ENCODE measurements around the gene C14orf119.

DNA sequence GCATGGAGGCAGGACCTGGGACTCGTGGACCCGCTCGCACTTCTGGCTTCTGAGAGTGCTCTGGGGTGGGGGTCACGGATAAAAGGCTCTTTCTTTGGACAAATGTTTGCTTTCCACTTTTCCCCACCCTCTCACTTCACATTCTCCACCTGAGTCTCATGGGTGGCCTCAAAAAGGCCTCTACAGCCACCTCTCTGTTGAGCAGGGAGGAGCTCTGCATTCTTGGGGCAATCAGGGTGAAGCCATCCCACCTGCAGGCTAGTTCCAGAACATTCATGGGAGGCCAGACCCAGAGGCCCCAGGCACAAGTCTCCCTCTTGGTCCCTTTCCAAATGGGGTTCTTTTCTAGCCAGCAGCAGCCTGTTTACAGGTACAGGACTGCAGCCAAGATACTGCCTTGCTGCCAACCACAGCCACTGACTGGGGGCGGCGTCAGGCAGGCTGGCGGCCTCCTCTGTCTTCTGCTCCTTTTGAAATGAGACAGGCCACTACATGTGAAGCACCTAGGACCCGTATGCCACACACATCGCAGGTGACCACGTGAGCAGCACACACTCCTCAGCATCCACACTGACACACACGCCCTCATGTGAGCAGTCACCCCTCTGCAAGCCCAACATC lies 42.0 kb downstream of the C14orf119 start:
- TF ChIP-seq FOXJ3 (CRISPR knock-in tag; IDR thresholded peaks at IDR 0.05; ENCODE audit: borderline replicate concordance) (no peak), FOXP1 (CRISPR knock-in tag; IDR thresholded peaks at IDR 0.05; ENCODE audit: borderline replicate concordance) (no peak), EMX1 (CRISPR knock-in tag; IDR thresholded peaks at IDR 0.05) (no peak), NR2C2 (CRISPR knock-in tag; IDR thresholded peaks at IDR 0.05) (no peak), TP53 (CRISPR knock-in tag; IDR thresholded peaks at IDR 0.05) (no peak)
- TF ChIP-seq, protein P1, sequence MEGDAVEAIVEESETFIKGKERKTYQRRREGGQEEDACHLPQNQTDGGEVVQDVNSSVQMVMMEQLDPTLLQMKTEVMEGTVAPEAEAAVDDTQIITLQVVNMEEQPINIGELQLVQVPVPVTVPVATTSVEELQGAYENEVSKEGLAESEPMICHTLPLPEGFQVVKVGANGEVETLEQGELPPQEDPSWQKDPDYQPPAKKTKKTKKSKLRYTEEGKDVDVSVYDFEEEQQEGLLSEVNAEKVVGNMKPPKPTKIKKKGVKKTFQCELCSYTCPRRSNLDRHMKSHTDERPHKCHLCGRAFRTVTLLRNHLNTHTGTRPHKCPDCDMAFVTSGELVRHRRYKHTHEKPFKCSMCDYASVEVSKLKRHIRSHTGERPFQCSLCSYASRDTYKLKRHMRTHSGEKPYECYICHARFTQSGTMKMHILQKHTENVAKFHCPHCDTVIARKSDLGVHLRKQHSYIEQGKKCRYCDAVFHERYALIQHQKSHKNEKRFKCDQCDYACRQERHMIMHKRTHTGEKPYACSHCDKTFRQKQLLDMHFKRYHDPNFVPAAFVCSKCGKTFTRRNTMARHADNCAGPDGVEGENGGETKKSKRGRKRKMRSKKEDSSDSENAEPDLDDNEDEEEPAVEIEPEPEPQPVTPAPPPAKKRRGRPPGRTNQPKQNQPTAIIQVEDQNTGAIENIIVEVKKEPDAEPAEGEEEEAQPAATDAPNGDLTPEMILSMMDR (IDR thresholded peaks at IDR 0.05): no peak
- TF ChIP-seq, protein P2, sequence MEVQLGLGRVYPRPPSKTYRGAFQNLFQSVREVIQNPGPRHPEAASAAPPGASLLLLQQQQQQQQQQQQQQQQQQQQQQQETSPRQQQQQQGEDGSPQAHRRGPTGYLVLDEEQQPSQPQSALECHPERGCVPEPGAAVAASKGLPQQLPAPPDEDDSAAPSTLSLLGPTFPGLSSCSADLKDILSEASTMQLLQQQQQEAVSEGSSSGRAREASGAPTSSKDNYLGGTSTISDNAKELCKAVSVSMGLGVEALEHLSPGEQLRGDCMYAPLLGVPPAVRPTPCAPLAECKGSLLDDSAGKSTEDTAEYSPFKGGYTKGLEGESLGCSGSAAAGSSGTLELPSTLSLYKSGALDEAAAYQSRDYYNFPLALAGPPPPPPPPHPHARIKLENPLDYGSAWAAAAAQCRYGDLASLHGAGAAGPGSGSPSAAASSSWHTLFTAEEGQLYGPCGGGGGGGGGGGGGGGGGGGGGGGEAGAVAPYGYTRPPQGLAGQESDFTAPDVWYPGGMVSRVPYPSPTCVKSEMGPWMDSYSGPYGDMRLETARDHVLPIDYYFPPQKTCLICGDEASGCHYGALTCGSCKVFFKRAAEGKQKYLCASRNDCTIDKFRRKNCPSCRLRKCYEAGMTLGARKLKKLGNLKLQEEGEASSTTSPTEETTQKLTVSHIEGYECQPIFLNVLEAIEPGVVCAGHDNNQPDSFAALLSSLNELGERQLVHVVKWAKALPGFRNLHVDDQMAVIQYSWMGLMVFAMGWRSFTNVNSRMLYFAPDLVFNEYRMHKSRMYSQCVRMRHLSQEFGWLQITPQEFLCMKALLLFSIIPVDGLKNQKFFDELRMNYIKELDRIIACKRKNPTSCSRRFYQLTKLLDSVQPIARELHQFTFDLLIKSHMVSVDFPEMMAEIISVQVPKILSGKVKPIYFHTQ (CRISPR knock-in tag; IDR thresholded peaks at IDR 0.05): no peak
- TF ChIP-seq, protein P3, sequence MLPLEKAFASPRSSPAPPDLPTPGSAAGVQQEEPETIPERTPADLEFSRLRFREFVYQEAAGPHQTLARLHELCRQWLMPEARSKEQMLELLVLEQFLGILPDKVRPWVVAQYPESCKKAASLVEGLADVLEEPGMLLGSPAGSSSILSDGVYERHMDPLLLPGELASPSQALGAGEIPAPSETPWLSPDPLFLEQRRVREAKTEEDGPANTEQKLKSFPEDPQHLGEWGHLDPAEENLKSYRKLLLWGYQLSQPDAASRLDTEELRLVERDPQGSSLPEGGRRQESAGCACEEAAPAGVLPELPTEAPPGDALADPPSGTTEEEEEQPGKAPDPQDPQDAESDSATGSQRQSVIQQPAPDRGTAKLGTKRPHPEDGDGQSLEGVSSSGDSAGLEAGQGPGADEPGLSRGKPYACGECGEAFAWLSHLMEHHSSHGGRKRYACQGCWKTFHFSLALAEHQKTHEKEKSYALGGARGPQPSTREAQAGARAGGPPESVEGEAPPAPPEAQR (CRISPR knock-in tag; IDR thresholded peaks at IDR 0.05): no peak
- TF ChIP-seq, protein P4, sequence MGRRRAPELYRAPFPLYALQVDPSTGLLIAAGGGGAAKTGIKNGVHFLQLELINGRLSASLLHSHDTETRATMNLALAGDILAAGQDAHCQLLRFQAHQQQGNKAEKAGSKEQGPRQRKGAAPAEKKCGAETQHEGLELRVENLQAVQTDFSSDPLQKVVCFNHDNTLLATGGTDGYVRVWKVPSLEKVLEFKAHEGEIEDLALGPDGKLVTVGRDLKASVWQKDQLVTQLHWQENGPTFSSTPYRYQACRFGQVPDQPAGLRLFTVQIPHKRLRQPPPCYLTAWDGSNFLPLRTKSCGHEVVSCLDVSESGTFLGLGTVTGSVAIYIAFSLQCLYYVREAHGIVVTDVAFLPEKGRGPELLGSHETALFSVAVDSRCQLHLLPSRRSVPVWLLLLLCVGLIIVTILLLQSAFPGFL (CRISPR knock-in tag; IDR thresholded peaks at IDR 0.05; ENCODE audit: borderline replicate concordance): no peak
- TF ChIP-seq, protein P5, sequence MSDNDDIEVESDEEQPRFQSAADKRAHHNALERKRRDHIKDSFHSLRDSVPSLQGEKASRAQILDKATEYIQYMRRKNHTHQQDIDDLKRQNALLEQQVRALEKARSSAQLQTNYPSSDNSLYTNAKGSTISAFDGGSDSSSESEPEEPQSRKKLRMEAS (CRISPR knock-in tag; IDR thresholded peaks at IDR 0.05): no peak
- TF ChIP-seq, protein P6, sequence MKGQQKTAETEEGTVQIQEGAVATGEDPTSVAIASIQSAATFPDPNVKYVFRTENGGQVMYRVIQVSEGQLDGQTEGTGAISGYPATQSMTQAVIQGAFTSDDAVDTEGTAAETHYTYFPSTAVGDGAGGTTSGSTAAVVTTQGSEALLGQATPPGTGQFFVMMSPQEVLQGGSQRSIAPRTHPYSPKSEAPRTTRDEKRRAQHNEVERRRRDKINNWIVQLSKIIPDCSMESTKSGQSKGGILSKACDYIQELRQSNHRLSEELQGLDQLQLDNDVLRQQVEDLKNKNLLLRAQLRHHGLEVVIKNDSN (CRISPR knock-in tag; IDR thresholded peaks at IDR 0.05): no peak
- TF ChIP-seq, protein P7, sequence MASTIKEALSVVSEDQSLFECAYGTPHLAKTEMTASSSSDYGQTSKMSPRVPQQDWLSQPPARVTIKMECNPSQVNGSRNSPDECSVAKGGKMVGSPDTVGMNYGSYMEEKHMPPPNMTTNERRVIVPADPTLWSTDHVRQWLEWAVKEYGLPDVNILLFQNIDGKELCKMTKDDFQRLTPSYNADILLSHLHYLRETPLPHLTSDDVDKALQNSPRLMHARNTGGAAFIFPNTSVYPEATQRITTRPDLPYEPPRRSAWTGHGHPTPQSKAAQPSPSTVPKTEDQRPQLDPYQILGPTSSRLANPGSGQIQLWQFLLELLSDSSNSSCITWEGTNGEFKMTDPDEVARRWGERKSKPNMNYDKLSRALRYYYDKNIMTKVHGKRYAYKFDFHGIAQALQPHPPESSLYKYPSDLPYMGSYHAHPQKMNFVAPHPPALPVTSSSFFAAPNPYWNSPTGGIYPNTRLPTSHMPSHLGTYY (CRISPR knock-in tag; IDR thresholded peaks at IDR 0.05): no peak
- TF ChIP-seq, protein P8, sequence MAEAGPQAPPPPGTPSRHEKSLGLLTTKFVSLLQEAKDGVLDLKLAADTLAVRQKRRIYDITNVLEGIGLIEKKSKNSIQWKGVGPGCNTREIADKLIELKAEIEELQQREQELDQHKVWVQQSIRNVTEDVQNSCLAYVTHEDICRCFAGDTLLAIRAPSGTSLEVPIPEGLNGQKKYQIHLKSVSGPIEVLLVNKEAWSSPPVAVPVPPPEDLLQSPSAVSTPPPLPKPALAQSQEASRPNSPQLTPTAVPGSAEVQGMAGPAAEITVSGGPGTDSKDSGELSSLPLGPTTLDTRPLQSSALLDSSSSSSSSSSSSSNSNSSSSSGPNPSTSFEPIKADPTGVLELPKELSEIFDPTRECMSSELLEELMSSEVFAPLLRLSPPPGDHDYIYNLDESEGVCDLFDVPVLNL (CRISPR knock-in tag; IDR thresholded peaks at IDR 0.05; ENCODE audit: borderline replicate concordance, low read depth): no peak

All from WTC11 (cell line).